Cortex of kidney (tissue), 1 donor: ENCODE results near the gene SSH2.
"Not testable (repeated sequence)": the region's sequence is repeated elsewhere in the genome, so short reads cannot be mapped to it uniquely, and the experiment has no call there.

Experiments
- DNase-seq: peaks from one replicate; lab custom pipeline; 2025; lab: John Stamatoyannopoulos, UW

SSH2 gene

DNA sequence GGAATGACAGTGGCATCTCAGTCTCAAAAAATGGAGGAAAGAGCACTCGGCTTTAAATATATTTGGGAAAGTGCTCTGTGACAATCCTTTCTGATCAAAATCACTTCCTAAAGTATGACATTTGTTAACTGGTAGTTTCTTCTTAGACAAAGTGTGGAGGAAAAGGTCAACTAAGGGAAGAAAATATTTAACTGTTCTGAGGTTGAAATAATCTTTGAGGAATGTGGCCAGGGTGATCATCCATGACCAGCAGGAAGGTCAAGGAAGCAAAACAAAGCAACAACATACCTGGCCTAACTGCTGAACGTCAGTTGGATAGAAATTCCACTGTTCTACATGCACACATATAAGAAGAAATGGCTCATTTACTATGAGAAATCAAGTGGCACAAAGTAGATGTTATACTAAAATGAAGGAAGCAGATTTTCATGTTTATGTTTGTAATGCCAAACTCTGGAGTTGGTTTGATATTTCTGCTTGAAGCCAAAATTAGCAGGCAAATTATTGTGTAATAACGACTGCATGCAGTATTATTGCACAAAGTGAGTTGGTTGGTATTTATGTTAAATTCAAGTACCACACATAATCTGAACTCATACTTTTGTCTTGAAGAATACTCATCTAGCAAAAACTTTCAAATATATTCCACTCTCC, 220.0 kb downstream of the SSH2 start:
- DNase-seq = no peak

DNA sequence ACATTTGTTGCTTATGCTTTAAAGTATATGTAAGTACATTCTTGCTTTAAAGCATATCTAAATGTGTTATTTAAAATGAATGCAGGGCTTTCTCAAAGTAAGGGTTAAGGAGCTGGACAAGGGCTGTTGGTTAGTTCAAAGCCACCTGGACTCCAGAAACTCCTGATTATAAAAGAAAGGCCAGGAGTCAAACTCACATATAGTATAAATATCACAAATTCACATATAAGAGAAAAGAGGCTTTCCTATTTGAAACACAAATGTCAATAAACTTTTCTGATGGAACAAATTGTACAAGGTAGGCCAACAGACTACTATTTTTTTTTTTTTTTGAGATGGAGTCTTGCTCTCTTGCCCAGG, 222.8 kb downstream of the SSH2 start:
- DNase-seq = no peak

DNA sequence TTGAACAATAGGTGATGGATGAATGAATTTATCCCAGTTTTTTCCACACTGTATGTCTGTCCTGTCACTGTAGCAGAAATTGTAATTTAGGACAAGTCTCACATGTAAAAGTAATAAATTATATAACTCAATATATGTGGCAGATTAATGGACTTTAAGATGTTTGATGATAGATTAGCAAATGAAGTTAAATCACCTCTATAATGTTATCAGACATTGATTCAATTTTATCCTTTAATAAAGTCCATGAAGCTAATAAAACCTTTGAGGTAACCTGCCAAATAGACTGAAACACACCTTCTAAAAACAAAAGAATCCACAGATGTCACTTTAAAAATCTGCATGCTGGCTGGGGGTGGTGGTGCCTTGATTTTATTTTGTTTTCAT, 224.0 kb downstream of the SSH2 start:
- DNase-seq = no peak

DNA sequence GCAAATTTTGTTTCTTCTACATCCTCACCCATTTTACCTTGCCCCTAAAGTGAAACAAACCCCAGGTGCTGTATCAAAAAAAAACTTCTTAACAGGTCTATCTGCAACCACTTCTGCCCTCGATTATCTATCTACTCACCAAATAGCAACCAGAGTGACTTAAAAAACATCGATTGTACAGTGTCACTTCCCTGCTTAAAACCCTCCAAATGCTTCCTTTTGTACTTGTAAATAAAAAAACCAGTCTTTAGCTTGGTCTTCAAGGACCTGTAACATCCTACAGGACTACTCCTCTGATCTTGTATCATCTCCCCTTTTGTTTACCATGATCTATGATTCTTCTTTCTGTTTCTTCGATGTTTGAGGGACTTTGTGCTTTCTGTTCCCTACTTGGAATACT, 224.6 kb downstream of the SSH2 start:
- DNase-seq = no peak

DNA sequence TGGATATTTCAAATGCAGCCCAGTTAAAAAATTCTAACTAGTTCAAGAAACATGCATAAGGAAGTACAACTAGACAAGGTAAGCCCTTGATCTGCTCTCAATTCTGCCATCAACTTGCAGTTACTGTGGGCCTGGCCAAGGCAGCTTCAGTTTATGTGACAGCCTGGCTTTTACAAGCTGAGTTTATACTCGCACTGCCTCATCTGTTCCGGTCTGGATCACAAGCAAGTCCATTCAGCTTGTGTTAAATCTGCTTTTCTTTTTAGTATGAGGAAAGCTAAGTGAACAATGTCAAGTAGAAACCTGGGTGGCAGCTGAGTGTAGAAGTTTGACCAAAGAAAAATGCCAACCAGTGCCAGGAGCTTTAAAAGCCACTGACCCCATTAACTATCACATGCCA, 230.7 kb downstream of the SSH2 start:
- DNase-seq = no peak

DNA sequence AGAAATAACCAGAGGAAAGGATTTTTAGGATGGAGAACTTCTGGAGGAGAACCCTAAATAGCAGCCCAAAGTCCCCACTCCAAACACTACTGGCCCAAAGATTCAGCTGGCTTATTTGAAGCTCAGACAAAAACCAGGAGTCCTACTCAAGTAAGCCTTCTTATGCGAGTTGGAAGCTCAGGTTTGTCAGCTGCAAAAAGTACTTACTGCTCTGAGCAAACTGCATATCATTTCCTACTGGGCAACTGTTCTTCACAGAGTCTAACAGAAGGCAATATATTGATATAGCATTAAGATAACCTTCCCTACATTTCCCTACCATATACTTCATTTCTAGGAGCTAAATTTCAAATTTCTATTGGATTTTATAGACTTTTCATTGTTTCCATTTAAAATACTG, 231.2 kb downstream of the SSH2 start:
- DNase-seq = no peak

DNA sequence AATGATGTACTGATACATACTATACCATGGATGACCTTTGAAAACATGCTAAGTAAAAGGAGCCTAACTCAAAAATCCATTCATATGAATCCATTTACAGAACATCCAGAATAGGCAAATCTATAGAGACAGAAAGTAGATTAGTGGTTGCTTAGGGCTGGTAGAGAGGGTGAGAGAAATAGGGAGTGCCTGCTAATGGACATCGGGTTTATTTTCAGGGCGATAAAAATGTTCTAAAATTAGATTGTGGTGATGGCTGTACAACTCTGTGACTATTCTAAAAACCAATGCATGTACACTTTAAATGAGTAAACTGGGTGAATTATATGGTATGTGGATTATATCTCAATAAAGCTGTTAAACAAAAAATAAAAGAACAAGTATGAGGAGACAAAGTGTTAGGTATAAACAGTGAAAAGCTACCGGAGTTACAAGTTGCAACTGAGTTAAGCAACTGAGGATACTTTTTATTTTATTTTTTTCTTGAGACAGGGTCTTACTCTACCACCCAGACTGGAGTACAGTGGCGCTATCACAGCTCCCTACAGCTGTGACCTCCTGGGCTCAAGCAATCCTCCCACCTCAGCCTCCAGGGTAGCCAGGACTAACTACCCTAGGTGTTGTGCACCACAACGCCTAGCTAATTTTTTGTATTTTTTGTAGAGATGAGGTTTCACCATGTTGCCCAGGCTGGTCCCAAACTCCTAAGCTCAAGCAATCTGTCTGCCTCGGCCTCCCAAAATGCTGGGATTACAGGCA, 231.8 kb downstream of the SSH2 start:
- no peak for DNase-seq

DNA sequence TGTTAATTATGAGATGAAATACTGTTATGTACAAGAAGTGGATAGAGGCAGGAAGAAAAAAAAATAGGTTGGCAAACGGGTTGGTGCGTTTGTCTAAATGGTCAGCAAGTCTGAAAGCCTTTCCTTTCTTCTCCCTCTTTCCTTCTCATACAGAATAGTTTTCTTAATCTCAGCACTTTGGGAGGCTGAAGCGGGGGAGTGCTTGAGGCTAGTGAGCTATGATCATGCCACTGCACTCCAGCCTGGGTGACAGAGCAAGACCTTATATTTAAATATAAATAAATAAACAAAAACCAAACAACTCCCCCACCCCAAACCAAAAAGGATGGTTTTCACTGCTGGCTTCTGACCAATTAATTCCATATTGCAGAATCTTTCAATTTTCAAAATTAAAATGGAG, 232.7 kb downstream of the SSH2 start:
- DNase-seq = no peak

DNA sequence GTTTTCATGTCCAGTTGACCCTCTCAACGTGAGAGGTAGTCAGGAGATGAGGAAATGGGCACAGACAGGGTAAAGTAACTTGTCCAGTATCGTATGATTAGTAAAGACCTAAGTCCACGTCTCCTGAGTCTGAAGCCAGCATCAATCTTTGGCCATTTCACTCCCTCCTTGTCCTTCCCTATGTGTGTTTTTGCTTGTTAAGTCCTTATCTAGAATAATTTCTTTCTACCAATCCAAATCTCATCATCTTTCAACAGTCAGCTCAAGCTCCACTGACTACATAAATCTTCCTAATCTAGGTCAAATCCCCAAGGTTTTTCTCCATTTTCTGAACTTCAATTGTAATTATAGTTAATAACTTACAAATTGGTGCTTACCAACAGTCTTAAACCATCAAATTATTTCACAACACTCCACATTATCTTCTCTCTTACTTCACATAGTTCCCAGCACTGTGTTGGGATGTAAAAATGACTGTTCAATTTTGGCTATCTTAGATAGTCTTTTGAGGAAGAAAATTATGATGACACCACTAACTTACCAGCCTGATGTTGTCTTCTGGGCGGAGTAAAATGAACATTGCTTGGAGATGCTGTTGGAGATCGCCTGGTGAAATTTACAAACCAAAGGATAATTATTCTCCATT, 235.0 kb downstream of the SSH2 start:
- DNase-seq = no peak

DNA sequence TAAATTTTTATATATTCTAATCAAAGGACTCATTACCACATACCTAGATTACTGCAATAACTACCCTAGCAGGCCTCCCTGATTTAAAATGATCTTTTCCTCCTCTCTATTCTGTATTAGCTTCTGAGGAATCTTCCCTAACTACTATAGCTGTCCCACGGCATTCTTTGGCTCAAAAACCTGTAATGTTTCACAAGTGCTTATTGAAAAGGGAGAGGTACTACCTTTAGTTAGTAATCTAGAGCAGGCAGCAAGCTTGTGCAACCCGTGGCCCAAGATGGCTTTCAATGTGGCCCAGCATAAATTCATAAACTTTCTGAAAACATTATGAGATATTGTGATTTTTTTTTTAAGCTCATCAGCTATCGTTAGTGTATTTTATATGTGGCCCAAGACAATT, 236.3 kb downstream of the SSH2 start:
- DNase-seq = no peak

DNA sequence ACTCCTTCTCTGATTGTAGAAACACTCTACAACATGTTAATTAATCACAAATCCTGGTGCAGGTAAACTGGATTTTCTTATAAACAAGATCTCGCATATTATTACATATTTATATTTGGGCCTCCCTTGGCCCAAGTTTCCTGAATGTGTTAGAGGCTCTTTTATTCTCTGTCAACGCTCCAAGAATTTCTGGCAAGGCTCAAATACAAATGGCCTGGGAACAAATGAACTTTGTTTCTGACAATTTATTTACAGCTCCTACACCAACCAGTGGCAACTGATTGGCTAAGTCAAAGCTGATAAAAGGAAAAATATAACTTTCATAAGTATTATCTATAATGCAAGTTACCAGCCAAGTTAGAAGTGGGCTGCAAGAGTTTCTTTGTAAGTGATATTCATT, 242.4 kb downstream of the SSH2 start:
- no peak for DNase-seq

DNA sequence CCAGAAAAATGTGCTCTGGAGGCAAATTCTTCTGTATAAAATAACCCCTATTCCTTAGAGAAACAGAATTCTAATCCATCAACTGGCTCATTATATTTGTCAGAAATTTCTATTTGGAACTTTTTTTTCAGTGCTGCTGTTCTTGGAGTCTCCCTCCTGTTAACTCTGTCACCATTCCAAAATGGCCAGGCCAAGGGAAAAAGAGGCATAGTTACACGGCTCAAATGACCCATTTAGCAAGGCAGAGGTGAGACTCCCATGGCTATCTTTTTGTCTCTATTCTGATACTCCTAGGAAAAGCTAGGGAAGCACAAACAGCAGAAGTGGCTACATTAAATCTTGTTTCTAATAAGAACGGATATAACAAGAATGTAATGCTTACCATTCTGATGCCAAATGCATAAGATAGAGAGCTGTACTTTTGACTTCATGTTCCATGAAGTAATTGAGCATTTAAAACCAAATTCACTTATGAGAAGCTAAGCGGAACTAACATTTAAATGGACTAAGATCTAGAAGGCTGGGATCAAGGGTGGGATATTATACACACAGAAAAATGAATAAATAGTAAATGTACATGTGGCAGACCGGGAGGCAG, 242.9 kb downstream of the SSH2 start:
- no peak for DNase-seq

DNA sequence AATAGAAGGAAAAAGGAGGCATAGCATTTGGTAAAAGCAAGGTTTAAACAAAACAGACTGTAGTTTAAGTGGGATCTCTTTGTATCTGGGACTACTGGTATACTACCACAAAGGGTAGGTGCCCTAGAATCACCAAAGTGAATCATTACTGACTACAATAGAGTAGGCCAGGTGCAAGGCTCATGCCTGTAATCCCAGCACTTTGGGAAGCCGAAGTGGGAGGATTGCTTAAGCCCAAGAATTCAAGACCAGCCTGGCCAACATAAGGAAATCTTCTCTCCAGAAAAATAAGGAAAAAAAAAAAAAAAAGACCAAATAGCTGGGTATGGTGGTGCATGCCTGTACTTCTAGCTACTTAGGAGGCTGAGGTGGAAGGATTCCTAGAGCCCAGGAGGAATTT, 246.5 kb downstream of the SSH2 start:
- DNase-seq = no peak

DNA sequence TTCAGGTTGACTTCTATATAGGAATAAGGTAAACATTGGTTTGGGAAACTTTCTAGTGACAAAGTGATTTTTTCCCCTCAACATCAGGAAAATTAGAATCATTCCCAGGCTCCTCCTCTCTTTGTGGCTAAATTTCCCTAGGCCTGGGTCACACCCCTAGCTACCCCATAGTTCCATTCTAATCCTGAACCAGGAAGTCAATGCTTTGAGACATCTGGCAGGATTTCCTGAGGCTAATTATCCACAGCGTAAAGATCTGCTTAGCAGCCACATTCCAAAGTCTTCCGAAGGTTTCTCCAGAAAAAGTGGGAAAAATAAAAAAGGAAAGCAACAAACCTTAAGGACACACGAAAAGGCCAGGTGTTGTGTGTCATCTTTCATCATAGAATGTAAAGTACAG, 247.0 kb downstream of the SSH2 start:
- no peak for DNase-seq

DNA sequence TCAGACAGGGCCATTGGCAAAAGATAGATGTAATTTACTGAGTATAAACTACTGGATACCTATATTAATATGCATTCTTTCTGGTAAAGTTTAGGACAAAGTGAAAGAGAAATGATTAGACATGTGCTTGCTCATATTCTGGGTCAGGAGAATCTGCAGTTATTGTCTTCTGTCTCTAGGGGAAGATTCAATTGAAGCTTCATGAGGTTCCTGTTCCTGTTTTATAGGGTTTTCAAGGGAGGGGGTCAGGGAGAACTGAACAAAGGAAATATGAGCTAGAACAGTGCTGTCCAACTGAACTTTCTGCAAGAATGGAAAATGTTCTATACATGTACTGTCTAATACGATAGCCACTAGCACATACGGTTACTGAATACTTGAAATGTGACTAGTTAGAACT, 248.0 kb downstream of the SSH2 start:
- DNase-seq = no peak

DNA sequence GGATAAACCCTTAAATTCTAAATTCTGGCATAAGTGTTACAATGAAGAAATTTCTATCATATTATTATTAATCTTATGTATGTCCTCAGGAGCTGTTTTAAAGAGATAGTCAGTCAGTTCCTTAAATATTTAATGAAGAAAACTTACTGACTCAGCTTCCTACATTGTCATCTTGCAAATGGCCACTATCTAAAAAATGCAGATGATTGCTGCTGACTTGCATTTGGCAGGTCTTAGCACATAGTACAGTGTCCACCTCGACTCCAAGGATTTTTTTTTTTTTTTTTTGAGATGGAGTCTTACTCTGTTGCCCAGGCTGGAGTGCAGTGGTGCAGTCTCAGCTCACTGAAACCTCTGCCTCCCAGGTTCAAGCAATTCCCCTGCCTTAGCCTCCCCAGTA, 252.2 kb downstream of the SSH2 start:
- no peak for DNase-seq

DNA sequence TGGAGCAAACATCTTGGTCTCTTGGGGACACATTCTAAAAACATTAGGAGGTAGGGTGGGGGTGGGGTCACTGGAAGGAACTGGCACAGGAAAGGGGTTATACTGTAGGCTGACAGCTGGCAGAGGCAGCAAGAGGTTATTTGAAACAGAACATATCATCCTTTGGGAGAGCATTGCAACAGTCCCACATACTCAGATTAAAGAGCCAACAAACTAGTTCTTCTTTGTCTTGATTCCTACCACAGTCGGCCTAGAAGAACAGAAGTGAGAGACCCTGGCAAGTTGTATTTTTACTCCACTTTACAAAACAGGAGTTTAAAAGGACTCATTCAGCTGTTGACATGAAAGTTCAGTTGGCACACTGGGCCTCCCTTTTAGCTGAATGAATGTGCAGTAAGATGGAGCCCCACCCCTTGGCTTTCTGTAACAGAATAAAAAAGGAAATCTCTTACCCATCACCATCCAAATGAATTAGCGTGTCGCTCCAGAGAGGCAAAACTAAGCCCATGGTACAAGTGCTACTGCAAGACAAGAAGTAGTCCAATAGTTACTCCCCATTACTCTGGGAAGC, 252.7 kb downstream of the SSH2 start:
- no peak for DNase-seq

DNA sequence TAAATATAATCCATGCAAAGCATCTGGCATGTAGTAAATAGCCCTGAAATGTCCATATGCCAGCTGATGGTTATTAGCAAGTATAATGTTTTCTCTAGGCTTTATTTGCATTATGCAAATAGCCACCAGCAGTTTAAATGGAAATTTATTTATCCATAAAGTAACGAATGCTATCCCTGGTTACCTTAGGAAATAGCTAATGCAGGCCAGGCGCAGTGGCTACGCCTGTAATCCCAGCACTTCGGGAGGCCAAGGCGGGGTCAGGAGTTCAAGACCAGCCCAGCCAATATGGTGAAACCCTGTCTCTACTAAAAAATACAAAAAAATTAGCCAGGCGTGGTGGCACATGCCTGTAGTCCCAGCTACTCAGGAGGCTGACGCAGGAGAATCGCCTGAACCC, 254.1 kb downstream of the SSH2 start:
- DNase-seq = not testable (repeated sequence)

DNA sequence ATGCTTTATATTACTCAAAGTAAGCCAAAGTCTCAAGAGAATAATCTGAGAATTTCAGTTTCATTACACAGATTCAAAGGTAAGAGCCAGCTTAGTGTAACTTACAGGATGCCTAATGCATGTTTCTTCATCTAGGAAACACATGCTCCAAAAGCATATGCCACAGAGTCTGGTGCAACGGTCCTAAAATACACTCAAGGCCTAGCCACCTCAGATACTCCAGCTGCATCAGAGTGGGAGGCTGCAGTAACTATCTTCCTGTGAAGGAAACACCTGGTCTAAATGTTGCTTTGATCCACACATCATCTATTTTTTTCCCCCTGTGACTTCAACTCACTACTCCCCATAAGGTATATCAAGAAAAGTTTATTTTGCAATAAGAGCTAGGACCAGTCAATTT, 255.7 kb downstream of the SSH2 start:
- no peak for DNase-seq

DNA sequence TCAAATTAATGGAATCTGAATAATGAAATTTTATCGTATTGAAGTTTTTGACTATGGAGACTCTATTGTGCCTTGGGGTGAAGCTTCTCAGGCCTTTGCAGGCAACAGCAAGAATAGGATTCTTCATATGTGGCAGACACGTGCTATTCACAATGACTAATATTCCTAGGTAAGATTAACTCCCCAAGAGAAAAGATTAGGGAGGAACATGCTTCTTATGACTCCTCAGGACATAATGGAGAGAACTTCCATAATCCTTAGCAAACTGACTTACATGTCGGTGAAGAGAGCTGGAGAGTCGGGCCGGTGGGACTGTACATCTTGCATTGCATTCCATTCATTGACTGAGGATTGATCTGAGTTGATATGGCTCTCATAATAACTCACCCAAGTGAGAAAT, 258.4 kb downstream of the SSH2 start:
- no peak for DNase-seq

DNA sequence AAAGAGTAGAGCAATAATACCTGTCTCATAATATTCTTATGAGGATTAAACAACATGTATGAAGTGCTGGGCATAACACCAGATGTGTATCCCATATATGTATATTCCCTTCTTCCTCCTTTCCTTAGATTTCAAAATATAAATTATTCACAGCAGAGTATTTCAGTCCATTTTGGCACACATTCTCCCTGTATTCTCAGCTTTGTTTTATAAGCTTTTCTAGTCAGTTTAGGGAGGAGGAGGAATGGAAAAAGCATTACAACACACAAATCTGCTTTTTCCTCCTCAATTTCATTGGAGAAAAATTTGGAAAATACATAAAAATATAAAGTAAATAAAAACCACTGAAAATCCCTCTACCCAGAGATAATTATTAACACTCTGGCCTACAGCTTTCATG, 260.8 kb downstream of the SSH2 start:
- DNase-seq = no peak

DNA sequence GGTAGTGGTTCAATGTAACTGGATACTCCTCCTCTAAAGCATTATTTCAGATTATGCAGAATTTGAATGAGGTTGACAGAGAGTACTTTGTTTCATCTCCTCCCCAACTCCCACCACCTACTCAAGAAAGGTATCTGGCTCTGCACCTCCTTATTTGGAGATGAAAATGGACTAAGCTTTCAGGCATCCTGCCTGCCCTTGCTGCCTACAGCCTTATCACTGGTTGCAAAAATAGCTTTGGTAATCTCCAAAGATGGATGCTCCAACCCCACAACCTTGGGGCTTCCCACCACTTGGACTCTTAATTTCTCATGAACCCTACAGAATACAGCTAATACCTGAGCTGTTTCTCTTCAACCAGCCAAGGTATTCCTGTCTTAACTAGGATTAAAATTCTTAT, 262.1 kb downstream of the SSH2 start:
- DNase-seq = no peak

DNA sequence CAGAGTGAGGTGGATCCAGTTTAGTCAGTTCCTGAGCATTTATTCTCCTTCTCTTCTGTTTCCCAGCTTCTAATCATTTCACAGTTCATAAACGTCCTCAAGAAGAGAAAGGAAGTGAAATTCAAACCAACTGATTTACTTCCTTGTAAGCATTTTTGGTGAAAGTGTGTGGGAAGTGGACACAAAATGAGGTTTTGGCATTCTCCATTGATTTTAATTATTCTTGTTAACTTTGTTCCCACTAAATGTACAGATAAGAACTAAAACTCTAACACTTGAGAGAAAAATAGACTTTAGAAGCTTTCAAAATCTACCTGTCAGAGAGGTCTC, 264.6 kb downstream of the SSH2 start:
- no peak for DNase-seq
